Measurements from ENCODE around the gene POM121.
"Not testable (repeated sequence)": the region's sequence is repeated elsewhere in the genome, so short reads cannot be mapped to it uniquely, and the experiment has no call there.

The POM121 gene

GRCh38 chr7:72949686-72950085 lies 24.8 kb downstream of the POM121 start:
- not testable (repeated sequence) for DNase-seq

GRCh38 chr7:72950432-72950831 lies 25.5 kb downstream of the POM121 start:
- not testable (repeated sequence) for DNase-seq

- DNase-seq, result not testable (repeated sequence)
These were observed 29.1 kb downstream of the POM121 start for GRCh38 chr7:72953901-72954562.

GRCh38 chr7:72954563-72955198 lies 29.8 kb downstream of the POM121 start:
- DNase-seq, result not testable (repeated sequence)

GRCh38 chr7:72960029-72960428 lies 35.1 kb downstream of the POM121 start:
- not testable (repeated sequence) for DNase-seq

- DNase-seq, result not testable (repeated sequence)
These were observed 35.9 kb downstream of the POM121 start for GRCh38 chr7:72960626-72961345.

GRCh38 chr7:72961346-72961650 lies 36.4 kb downstream of the POM121 start:
- DNase-seq, result not testable (repeated sequence)

- not testable (repeated sequence) for DNase-seq
These were observed 38.2 kb downstream of the POM121 start for GRCh38 chr7:72963056-72963455.

- DNase-seq, result not testable (repeated sequence)
These were observed 40.5 kb downstream of the POM121 start for GRCh38 chr7:72965186-72965975.

GRCh38 chr7:72966892-72967291 lies 42.0 kb downstream of the POM121 start:
- not testable (repeated sequence) for DNase-seq

- not testable (repeated sequence) for DNase-seq
These were observed 44.2 kb downstream of the POM121 start, which contains the start of gene TRIM74 for GRCh38 chr7:72968980-72969516. TSS of gene TRIM74 (minus strand) at chr7:72969466. CDS start at chr7:72966157, 3,309 bp downstream.

- DNase-seq, result not testable (repeated sequence)
These were observed 44.8 kb downstream of the POM121 start for GRCh38 chr7:72969688-72970087.

- DNase-seq, result not testable (repeated sequence)
These were observed 46.6 kb downstream of the POM121 start for GRCh38 chr7:72971505-72971904.

- DNase-seq, result not testable (repeated sequence)
These were observed 49.9 kb downstream of the POM121 start for GRCh38 chr7:72974781-72975180.

- not testable (repeated sequence) for DNase-seq
These were observed 50.9 kb downstream of the POM121 start for GRCh38 chr7:72975656-72976286.

- DNase-seq, result not testable (repeated sequence)
These were observed 51.5 kb downstream of the POM121 start for GRCh38 chr7:72976434-72976833.

GRCh38 chr7:72980382-72980781 lies 55.5 kb downstream of the POM121 start:
- DNase-seq, result not testable (repeated sequence)

- DNase-seq, result not testable (repeated sequence)
These were observed 57.2 kb downstream of the POM121 start for GRCh38 chr7:72982084-72982483.

- not testable (repeated sequence) for DNase-seq
These were observed 65.4 kb downstream of the POM121 start for GRCh38 chr7:72990146-72990913.

- not testable (repeated sequence) for DNase-seq
These were observed 70.6 kb downstream of the POM121 start for GRCh38 chr7:72995484-72995883.

GRCh38 chr7:72997447-72997846 lies 72.6 kb downstream of the POM121 start:
- not testable (repeated sequence) for DNase-seq

Data from cerebellar nuclear complex (tissue), 1 donor.